Omental fat pad (tissue), 4 donors: ENCODE measurements around the gene TEX51. TPM values are rescaled to one million over a fixed set of nuclear protein-coding genes. Genes with fewer than 3 reads are reported as not detected.

ENCODE experiments used
- ATAC-seq: fragments of 150-250 bp; one replicate; pipeline ENCODE4 v1.9.1; 2016; ENCODE audit warnings: mild to moderate bottlenecking, moderate library complexity; ENCODE audit not compliant: low FRiP score
- DNase-seq: peaks from one replicate; pipeline ENCODE4 v3.0.0-alpha.2; 2019; ENCODE audit warnings: low spot score
- total RNA-seq, 4 donors: library from RNA; depleted of rRNA; stranded (reverse); fragments of >200 nt; gene quantifications; one replicate each; pipeline ENCODE4 v1.1.0, GENCODE V29; 2016
- TF ChIP-seq, protein P1 (sequence below), 3 donors: fragments of 450-650 bp; IDR thresholded peaks; one replicate each; pipeline ENCODE4 v1.5.1; 2016 to 2017; ENCODE audit warnings: antibody characterized with exemption in 3 of 3, mild to moderate bottlenecking in 3 of 3, moderate library complexity in 2 of 3

The TEX51 gene
- total RNA-seq, 4 donors from 2014 or later, result not detected

DNA sequence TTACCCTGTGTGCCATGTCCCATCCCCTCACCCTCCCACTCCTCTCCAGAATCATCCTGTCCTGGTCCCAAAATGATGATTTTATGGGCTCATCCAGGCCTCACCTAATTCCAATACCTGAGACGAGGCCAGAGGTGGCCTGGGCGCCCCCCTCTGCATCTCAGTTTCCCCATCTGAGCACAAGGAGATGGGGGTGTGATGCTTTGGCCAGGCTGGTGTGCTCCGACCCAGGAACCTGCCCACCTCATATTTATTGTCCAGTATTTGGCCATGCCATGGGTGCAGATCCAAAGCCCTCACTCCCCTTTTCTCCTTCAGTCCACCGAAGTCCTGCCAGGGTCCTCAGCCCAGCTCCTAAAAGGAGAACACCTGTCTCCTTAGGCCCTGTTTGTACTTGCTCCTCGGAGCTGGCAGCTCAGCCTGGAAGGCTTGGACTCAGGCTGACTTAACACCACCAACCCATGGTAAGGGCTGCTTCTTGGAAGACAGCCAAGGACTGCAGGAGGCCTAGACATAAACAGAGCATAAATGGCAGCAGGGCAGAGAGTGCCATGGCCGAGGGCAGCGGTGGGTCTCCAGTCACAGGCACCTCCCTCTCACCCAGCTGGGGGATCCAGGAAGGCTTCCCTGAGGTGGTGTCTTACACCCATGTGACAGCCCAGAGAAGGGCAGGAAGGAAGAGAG is 3.6 kb downstream of the TEX51 start:
- TF ChIP-seq, protein P1, sequence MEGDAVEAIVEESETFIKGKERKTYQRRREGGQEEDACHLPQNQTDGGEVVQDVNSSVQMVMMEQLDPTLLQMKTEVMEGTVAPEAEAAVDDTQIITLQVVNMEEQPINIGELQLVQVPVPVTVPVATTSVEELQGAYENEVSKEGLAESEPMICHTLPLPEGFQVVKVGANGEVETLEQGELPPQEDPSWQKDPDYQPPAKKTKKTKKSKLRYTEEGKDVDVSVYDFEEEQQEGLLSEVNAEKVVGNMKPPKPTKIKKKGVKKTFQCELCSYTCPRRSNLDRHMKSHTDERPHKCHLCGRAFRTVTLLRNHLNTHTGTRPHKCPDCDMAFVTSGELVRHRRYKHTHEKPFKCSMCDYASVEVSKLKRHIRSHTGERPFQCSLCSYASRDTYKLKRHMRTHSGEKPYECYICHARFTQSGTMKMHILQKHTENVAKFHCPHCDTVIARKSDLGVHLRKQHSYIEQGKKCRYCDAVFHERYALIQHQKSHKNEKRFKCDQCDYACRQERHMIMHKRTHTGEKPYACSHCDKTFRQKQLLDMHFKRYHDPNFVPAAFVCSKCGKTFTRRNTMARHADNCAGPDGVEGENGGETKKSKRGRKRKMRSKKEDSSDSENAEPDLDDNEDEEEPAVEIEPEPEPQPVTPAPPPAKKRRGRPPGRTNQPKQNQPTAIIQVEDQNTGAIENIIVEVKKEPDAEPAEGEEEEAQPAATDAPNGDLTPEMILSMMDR (IDR thresholded peaks at IDR 0.05), result no peak
- ATAC-seq, result no peak
- no peak for DNase-seq

GRCh38 chr2:126902859-126903258 is 4.2 kb downstream of the TEX51 start:
- ATAC-seq (no peak), DNase-seq (no peak)
- TF ChIP-seq, protein P1 (IDR thresholded peaks at IDR 0.05), result no peak

DNA sequence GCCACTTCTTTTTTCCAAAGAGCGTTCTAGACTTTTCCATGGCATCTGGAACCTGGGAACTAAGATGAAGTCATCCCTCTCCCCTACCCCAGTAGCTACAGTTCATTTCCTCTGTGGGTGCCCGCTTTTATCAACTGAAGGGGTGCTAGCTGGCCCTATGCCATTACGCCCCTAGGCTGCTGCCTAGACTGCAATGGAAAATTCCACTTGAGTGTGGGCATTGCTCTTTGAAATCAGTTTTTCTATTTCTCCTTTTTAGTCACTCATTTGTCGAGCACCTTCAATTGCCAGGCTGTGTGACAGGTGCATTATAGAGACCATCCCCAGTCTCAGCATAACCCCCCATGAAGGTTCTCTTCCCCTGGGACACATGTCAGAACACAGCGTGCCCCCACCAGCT is 7.3 kb downstream of the TEX51 start:
- ATAC-seq (no peak), DNase-seq (no peak)

GRCh38 chr2:126906781-126907180 is 8.1 kb downstream of the TEX51 start:
- TF ChIP-seq, protein P1 (IDR thresholded peaks at IDR 0.05), result no peak
- DNase-seq (no peak), ATAC-seq (peak; percentile 28)

More for the DNA sequence above, 7.3 kb downstream of the TEX51 start:
- TF ChIP-seq, protein P1 (IDR thresholded peaks at IDR 0.05), result no peak

DNA sequence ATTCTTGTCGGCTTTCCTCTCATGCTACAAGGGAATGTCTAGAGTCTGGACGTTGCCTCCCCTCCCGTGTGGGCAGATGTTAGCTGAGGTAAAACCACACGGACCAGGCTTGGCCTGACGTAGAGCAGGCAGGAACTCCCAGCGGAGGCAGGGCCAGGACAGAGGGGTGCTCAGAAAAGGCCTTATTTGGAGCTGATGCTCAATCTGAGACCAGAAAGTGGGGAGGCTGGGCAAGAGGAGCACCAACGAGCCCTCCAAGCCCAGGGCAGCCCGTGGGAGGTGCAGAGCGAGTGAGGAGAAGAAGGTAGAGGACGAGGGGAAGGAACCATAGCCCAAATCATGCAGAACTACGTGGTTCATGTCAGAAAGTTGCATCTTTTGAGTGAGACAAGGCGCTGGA is 9.0 kb downstream of the TEX51 start:
- ATAC-seq (no peak), DNase-seq (no peak)
- TF ChIP-seq, protein P1 (IDR thresholded peaks at IDR 0.05), result no peak

DNA sequence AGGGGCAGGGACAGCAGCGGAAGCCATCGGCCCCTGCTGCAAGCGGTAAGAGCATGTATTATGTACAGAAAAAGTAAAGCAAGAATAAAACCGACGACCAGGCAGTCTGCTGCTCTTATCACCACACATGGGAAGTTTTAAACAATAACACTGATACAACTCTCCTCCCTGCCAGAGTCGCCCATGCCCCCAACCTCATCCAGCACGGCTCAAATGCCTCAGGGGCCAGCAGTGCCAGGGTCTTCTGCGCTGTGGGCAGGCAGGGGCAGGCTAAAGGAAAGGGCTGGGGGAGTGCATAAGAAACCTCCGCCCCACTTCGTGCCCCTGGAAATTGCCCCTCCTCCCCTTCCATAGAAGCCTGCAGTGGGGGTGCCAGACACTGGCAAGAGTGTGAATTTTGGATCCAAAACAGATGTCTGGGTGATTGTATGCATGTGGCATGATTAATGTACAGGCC is 10.1 kb downstream of the TEX51 start:
- TF ChIP-seq, protein P1 (IDR thresholded peaks at IDR 0.05), result no peak
- ATAC-seq (no peak), DNase-seq (no peak)

DNA sequence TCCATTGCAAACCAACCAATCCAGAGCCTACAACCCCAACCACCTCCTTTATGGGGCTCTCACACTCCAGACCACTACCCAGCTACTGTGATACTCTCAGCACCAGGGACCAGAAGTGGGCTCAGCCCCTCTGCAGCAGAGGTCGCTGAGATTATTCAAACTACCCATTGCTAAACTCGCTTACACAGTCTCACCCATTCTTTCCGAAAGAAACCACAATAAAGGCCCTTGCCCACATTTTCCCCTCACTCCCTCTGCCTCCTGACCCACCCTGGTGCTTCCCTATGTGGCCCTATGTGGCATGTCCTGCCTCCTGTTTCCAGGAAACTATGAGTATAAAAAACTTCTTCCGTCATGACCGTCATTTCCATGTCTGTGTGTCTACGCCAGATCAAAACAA is 10.7 kb downstream of the TEX51 start:
- ATAC-seq, result no peak
- TF ChIP-seq, protein P1 (IDR thresholded peaks at IDR 0.05), result no peak
- DNase-seq, result no peak
